LNCaP clone FGC (cell line): ENCODE data around the gene FGF12.

Experiments used
- DNase-seq: peaks from one replicate; pipeline ENCODE4 v3.0.0-alpha.2; 2011; ENCODE audit warnings: low read depth
- H3K4me3 ChIP-seq: 2 replicates; pipeline ENCODE4 v1.5.1; 2011; ENCODE audit warnings: mild to moderate bottlenecking, low read depth, low read length, control low read depth
- TF ChIP-seq, protein P1 (sequence below): IDR thresholded peaks from 2 replicates; pipeline ENCODE4 v1.5.1; 2012; ENCODE audit warnings: mild to moderate bottlenecking; ENCODE audit not compliant: control insufficient read depth, insufficient read depth; ENCODE audit errors: extremely low read depth

Gene FGF12

DNA sequence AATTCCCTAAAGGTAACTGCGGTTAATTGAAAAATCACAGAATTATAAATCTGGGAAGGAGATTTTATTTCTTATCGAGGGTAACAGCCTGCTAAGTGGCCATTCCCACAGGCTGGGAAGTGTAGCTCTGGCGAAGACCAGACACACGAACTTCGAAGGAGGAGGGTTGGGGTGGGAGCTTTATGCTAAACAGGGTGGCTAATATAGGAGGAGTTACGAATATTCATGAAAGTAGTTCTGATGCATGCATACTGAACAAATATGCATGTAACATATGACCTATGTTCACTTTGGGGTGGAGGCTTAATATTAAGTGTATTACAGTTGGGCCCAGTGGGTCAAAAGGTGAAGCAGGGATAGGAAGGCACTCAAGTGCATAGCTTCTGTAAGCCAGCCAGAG lies 221.6 kb downstream of the FGF12 start:
- H3K4me3 ChIP-seq = no peak overlapping the region
- DNase-seq = no peak
- TF ChIP-seq, protein P1, sequence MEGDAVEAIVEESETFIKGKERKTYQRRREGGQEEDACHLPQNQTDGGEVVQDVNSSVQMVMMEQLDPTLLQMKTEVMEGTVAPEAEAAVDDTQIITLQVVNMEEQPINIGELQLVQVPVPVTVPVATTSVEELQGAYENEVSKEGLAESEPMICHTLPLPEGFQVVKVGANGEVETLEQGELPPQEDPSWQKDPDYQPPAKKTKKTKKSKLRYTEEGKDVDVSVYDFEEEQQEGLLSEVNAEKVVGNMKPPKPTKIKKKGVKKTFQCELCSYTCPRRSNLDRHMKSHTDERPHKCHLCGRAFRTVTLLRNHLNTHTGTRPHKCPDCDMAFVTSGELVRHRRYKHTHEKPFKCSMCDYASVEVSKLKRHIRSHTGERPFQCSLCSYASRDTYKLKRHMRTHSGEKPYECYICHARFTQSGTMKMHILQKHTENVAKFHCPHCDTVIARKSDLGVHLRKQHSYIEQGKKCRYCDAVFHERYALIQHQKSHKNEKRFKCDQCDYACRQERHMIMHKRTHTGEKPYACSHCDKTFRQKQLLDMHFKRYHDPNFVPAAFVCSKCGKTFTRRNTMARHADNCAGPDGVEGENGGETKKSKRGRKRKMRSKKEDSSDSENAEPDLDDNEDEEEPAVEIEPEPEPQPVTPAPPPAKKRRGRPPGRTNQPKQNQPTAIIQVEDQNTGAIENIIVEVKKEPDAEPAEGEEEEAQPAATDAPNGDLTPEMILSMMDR = no peak

DNA sequence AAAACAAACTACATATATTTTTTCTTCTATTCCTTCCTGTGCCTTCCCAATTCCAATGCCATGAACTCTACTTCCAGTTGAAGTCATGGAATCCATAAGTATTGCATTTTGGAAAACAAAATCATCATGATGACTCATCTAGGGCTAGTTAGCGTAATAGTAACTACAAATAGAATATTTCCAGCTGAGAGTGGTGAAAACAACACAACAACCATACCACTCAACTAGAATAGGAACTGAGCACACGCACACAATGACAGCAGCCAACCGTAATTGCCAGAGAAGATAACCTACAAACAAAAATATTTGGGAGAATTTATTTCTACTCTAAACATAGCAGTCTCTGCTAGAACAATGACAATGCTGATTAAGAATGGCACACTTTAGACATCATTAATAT lies 225.9 kb downstream of the FGF12 start:
- TF ChIP-seq, protein P1 = no peak
- DNase-seq = no peak
- no peak overlapping the region for H3K4me3 ChIP-seq

DNA sequence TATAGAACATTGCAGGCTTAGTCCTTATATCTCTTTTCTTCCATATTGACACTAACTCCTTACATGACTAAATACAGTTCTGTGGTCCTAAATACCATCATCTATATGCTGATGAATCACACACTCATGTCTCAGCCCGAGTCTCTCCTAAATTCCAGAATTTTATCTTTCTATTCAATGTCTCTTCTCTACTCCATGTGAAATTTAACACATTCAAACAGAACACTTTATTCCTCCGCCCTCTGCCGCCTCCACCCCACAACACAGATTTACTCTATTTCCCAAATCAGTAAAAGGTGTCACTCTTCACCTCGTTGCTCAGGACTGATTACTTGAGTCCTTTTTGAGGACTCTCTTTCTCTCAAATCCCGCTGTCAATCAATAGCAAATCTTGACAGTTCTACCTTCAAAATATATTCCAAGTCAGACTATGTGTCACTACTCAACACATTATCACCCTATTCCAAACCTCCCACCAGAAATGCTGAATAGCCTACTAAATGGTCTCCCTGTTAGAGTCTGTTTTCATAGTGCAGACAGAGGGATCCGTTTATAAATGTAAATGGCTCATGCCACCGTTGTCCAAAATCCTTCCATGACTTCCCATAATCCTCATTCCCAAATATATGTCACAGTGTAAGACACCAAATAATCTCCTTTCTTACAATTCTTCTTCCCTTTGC lies 230.3 kb downstream of the FGF12 start:
- no peak overlapping the region for H3K4me3 ChIP-seq
- TF ChIP-seq, protein P1 = no peak
- no peak for DNase-seq

DNA sequence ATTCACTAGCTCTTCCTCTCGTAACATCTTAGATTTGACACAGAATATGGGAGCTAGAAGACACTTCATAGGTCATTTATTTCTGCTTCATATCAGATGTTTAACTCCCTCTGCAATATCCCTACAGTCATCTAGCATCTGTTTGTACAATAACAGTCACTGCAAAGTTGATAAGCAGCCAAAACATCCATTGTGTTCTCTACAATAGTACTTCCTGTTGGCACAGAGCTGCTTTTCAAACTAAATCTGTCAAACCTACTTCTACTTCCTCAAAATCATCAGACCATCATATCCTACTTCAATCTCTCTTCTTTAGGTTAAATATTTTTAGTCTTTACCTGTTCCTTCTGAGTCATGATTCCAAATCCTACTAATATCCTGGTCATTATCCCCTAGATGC lies 233.2 kb downstream of the FGF12 start:
- TF ChIP-seq, protein P1 = no peak
- peak; percentile 30 for DNase-seq

DNA sequence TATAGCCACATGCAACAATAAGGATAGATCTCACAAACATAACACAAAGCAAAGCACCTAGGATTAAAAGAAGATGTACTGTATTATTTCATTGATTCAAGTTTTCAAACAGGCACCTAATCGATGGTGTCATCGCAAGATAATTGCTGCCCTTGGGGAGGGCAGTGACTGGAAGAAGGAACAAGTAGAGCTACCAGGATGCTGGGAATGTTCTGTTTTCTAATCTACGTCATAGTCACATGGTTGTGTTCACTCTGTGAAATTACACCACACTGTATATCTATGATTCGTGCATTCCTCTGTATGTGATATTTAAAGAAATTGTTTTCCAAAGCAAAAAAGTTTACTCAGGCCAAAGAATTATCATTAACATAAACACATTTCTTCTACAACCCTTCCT lies 236.6 kb downstream of the FGF12 start:
- DNase-seq = no peak
- TF ChIP-seq, protein P1 = no peak
- no peak overlapping the region for H3K4me3 ChIP-seq

More for the DNA sequence above, 233.2 kb downstream of the FGF12 start:
- H3K4me3 ChIP-seq = no peak overlapping the region

DNA sequence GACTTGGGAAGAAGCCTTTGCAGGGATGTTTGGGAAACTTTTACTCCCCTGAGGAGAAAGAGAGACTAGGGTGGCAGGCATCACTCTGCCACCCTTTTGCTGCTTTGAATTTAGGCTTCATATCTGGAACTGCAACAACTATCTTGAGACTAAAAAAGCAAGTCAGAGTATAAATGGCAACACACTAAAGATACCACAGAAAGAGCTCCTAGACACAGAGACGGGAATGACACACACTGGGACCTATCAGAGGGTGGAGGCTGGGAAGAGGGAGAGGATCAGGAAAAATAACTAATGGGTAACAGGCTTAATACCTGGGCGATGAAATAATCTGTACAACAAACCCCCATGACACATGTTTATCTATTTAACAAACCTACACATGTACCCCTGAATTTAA lies 237.8 kb downstream of the FGF12 start:
- DNase-seq = no peak
- H3K4me3 ChIP-seq = no peak overlapping the region

More for the DNA sequence above, 237.8 kb downstream of the FGF12 start:
- TF ChIP-seq, protein P1 = no peak
